ENCODE results near the gene DDX54.
"Not testable (repeated sequence)": the region's sequence is repeated elsewhere in the genome, so short reads cannot be mapped to it uniquely, and the experiment has no call there.

DDX54 gene

DNA sequence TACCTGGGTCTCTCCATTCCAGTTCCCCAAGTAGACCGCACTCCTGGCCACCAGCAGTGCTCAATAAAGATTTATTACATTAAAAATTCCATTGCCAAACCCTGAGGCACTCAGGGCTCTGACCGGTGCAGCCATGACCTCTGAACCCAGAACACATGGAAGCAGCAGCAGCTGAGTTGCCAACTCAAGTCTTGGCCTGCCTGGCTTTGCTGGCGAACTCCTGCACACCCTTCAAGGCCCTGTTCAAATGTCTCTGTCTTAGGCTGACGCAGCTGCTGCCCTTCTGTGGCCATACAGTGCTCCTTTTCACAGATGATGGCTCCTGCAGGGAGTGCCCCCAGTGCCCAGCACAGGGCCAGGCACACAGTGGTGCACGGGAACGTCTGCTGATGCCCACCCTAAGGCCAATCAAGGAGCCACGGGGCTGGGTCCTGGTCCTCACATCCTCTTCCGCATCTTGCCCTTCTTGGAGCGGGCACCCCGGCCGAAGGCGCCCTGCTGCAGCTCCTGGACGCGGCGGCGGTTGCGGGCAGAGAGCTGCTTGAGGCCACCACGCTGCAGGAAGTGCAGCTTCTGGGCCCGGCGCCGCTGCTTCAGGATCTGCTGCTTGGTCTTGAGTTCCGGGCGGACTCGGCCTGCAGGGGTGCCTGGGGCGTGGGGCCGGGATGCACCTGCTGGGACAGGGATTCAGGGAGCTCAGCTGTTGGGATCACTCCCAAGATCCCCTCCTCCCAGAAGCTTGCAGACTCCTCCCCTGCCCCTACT, 26.7 kb downstream of the DDX54 start:
- DNase-seq = no peak

DNA sequence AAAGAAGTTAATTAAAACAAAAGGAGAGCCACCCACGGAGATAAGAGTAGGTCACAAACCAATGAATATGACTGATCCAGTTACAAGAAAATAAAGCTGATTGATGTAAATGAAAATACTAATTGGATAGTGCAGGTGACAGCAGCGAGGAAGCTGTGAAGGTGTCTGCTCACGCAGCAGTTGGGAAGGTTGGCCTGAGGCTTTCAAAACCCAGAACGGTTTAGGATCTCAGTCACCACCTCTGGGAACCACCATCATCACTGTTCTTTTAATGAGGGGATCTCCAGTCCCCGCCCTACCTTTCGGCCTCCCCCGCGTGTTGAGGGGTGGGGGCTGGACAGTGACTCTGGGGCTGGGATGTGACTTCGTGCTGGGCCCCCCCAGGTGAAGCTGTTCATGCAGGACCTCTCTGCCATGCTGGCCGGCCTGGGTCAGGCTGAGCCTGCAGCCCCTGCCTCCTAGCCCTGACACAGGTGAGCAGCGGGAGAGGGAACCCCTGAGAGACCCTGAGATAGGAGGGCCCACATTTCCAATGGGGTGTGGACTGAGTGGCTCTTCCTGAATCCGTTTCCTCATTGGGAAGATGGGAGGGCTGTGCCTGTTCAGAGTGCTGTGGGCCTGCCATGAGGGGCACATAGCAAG, 27.9 kb downstream of the DDX54 start:
- no peak for DNase-seq

DNA sequence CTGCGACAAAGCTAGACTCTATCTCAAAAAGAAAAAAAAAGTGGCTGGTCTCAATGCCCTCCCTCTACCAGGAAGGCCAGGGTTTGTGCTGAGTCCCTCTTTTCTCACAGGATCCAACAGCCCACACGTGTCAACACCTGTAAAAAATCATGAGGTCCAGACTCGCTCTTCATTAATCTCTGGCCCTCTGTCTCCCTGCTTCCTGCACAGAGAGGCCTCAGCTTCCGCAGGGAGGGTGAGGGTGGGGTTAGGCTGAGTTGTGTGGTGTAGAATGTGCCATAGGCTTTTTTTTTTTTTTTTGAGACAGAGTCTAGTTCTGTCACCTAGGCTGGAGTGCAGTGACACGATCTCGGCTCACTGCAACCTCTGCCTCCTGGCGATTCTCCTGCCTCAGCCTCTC, 29.6 kb downstream of the DDX54 start:
- no peak for DNase-seq

DNA sequence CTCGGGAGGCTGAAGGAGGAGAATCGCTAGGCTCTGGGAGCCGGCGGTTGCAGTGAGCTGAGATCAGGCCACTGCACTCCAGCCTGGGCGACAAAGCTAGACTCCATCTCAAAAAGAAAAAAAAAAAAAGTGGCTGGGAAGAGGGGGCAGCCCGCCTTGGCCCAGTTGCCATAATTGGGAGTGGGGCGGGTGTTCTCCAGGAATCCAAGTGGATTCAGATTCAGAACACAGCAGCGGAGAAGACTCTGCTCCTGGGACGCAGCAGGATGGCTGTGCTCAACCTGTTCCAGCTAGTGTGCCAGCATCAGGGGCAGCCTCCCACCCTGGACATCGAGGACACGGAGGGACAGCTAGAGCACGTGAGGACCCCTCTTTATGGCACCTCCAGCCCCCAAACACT, 30.2 kb downstream of the DDX54 start:
- no peak for DNase-seq

DNA sequence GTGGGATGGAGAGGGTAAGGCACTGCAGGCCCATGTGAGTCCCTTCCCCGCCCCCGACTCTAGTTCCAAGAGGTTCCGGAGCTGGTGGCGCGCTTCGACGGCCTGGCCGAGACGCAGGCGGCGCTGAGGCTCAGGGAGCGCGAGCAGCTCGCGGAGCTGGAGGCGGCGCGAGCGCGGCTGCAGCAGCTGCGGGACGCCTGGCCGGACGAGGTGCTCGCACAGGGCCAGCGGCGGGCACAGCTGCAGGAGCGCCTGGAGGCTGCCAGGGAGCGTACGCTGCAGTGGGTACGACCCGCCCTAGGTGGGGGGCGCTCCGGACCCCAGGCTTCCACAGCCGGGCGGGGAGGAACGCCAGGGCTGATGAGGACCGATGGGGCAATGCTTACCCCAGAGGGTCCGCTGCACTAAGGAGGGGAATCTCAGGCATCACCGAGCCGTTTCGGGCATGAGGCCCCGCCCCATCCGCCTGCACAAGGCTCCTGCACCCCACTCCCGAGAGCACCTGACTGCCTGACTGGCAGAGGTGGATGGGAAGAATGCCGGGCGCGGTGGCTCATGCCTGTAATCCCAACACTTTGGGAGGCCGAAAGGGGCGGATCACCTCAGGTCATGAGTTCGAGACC, 30.8 kb downstream of the DDX54 start:
- DNase-seq = no peak

DNA sequence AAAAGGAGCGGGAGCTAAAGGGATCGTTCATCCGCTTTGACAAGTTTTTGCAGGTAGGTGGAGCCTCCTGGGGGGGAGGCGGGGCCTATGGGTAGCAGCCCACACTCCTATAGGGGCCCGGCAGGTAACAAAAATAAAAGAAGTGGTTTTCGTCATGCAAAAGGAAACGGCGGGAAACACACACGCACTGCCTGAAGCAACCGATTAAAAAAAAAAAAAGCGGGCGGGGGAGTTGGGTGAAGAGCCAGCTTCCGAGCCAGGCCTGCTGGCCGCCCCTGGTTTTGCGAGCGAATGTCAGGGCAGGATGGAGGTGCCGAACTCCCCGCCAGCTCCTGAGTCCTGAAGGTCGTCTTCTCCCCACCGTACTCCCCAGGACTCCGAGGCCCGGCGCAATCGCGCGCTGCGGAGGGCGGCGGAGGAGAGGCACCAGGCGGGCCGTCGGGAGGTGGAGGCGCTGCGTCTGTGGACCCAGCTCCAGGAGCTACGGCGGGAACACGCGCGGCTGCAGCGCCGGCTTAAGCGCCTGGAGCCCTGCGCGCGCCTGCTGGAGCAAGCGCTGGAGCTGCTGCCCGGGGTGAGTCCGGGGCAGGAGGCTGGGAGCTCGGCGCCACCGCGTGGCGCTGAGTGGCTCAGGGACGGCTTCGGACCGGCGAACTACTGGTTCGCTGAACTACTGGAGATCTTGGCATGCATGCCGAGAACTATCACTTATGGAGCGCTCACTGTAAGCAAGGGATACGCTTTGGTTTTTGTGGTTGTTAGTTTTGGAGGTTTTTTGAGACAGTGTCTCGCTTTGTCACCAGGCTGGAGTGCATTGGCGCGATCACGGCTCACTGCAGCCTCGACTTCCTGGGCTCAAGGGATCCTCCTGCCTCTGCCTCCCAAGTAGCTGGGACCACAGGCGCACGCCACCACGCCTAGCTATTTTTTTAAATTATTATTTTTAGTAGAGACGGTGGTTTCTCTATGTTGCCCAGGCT, 32.2 kb downstream of the DDX54 start:
- DNase-seq = peak; percentile 58

DNA sequence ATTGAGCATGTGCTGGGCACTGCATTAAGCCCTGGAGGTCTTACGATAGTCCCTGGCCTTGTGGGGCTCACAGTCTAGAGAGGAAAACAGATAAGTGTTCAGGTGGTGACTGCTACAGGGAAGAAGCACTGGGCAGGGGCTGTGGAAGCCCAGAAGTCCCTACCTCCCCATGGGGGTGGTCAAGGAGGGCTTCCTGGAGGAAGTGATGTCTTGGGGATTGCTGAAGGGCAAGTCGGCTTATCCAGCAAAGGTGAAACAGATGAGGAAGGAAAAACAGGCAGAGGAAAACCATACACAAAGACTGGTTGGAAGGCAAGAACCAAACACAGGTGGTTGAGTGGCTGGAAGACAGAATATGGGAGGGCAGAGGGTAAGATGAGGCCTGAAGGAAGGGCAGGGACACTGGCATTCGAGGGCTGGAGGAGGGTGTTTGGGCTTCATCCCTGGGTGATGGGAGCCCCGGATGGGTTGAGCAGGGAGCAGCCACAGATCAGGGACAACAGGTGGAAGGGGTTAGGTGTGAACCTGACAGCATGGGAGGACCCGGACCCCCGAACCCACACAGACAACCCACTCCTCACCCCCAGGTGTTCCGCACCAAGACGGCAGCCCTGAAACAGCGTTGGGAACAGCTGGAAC, 33.0 kb downstream of the DDX54 start:
- no peak for DNase-seq

DNA sequence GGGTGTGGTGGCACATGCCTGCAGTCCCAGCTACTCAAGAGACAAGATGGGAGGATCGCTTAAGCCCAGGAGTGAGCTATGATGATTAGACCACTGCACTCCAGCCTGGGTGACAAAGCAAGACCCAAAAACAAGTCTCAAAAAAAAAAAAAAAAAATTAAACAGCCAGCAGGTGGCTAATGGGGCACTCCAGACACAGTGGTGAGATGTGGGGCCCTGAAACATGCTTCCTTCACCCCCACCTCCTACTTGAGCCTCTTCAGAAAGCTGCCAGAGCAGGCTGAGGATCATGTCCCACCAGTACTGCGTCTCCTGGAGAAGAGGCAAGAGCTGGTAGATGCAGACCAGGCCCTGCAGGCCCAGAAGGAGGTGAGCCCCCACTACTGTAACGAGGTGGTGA, 33.6 kb downstream of the DDX54 start:
- DNase-seq = no peak

DNA sequence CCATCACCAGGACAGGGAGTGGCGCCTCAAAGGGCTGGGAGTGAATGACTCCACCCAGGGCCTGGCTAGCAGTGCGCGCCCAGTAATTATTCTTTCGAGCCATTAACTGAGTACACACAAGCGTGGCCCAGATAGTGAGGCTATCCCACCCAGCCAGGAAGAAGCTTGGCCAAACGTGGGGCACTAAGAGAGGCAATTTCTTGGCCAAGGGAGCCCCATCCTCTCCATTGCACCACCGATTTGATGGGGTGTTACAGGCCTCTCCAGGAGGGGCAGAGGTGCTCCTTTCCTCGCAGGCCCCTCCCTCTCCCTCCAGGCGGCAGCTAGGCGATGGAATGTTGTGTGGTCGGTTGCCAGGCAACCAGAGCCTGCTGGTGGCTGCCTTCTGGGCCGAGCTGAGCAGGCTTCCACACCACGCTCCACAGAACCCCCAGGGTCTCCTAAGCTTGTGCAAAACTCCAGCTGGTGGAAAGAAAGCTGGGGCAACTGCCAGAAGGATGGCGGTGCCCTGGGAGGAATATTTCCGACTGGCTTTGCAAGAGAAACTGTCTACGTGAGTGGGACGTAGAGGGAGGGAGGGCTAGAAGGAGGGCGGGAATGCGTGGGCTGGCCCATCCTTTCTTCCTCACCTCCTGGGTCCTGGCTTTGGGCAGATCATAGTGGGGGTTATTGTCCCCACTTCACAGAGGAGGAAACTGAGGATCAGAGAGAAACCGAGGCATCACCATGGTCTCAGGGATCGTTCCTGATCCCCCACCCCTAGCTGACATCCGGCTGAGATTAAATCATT, 35.7 kb downstream of the DDX54 start, which contains the start of gene CFAP73:
Gene CFAP73, plus strand, starts transcription at position 364 of the 790 bp plus-strand sequence. Its CDS starts 134 bp downstream, at position 498.
- DNase-seq = no peak

DNA sequence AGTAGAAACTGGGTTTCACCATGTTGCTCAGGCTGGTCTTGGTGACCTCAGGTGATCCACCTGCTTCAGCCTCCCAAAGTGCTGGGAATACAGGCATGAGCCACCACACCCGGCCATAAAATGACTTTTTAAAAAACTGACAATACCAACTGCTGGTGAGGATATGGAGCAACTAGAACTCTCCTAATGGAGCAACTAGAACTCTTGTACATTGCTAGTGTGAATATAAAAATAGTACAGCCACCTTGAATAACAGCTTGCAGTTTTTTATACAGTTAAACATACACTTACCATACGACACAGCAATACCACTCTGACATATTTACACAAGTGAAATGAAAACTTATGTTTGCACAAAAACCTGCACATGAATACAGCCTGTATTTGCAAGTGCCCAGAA, 38.3 kb downstream of the DDX54 start:
- no peak for DNase-seq

DNA sequence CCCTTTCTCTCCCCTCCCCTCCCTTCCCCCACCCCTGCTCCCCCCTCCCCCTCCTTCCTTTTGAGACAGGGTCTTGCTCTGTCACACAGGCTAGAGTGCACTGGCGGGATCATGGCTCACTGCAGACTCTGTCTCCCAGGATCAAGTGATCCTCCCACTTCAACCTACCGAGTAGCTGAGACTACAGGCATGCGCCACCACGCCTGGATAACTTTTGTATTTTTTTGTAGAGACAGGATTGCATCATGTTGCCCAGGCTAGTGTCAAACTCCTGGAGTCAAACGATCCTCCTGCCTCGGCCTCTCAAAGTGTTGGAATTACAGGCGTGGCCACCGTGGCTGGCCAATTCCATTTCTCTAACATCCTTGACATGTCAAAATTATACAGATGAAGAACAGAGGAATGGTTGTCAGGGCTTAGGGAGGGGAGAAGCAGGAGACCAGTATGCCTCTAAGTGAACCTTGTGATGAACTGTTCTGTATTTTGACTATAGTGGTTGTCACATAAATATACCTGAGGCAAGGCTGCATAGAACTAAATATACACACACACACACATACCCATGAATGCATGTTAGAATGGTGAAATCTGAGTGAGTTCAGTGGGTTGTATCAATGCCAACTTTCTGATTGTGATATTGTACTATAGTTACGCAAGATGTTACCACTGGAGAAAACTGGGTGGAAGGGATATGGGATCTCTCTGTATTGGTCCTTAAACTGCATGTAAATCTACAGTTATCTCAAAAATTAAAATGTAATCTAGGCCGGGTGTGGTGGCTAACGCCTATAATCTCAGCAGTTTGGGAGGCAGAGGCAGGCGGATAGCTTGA, 39.3 kb downstream of the DDX54 start:
- no peak for DNase-seq

DNA sequence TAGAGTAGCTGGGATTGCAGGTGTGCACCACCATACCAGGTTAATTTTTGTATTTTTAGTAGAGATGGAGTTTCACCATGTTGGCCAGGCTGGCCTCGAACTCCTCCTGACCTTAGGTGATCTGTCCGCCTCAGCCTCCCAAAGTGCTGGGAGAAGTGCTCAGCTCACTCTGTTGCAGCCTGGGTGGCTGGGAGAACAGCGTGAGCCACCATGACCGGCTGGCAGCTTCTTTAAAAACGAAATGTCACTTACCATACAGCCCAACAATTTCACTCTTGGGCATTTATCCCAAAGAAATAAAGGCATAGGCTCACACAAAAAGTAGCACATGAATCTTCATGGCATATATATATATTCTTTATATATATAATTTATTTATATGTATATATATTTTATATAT, 40.5 kb downstream of the DDX54 start:
- DNase-seq = no peak

DNA sequence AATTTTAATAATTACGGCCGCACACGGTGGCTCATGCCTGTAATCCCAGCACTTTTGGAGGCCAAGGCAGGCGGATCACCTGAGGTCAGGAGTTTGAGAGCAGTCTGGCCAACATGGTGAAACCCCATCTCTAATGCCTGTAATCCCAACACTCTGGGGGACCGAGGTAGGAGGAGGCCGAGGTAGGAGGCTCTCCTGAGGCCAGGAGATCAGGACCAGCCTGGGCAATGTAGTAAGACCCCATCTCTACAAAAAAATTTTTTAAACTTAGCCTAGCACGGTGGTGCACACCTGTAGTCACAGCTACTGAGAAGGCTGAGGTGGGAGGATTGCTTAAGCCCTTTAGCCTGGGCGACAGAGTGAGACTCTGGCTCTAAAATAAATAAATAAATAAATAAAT, 41.3 kb downstream of the DDX54 start:
- no peak for DNase-seq

DNA sequence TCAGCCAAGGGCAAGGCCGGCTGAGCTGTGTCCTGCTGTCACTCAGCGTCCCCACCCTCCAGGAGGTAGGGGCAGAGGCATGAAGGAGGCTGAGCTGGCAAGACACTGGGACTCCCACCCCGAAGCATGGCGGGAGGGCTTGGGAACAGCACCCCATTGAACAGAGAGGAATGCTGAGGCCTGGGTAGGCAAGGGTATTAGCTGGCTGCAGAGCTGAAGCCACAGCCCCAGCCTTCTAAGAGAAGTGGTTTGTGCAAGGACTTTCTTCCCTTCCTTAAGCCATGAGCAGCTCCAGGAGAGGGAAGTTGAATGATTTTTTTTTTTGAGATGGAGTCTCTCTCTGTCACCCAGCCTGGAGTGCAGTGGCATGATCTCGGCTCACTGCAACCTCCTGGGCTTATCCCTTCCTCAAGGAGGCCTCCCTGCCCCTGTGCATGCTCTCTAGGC, 42.4 kb downstream of the DDX54 start:
- no peak for DNase-seq

DNA sequence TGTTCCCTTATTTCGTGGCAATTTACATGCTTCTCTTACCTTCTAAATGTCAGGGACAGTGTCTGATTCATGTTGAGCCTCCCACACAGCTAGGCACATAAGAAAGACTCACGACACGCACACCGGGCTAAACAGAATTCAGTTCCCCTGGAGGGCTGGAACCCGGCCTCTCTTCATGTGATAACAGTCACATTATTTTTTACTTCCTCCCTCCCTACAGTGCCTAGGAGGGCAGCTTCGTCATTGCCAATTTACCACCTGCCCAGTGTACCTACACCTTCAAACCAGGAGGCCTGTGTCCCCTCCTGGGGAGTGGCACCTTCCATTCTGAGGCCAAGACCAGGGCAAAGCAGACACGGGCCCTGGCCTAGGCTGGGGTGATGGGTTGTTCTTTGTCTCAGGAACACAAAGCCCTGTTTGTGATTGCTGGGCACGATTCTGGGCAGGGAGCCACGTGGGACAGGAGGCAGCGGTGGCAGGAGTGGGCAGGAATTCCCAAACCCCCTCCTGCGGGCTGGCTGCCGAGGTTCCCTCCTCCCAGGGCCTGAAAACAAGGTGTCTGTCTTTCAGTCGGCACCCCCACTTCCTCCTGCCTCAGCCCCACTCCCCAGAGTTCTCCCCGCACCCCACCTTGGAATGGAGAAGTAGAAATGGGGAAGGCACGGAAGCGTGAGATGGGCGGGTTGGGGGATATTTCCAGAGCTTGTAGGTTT, 42.9 kb downstream of the DDX54 start:
- DNase-seq = no peak

DNA sequence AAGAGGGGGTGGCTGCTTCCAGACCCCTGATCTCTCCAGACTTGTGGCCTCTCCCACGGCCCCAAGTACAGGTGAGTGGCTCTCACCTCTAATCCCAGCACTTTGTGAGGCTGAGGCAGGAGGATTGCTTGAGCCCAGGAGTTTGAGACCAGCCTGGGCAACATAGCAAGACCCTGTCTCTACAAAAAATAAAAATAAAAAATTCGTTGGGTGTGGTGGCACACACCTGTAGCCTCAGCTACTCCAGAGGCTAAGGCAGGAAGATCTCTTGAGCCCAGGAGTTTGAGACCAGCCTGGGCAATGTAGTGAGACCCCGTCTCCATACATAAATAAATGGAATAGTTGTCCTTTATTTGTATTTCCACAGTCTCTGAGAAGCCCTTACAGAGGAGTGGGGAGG, 43.6 kb downstream of the DDX54 start:
- not testable (repeated sequence) for DNase-seq

DNA sequence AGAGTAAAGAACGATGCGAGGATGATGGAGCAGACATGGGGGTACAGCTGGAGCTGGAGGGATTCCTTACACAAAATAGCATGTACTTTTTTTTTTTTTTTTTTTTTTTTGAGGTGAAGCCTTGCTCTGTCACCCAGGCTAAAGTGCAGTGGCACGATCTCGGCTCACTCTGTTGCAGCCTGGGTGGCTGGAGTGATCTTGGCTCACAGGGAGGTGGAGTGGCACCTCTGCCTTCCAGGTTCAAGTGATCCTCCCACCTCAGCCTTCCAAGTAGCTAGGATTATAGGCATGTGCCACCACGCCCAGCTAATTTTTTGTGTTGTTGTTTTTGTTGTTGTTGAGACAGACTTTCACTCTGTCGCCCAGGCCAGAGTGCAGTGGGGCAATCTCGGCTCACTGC, 44.6 kb downstream of the DDX54 start:
- no peak for DNase-seq

DNA sequence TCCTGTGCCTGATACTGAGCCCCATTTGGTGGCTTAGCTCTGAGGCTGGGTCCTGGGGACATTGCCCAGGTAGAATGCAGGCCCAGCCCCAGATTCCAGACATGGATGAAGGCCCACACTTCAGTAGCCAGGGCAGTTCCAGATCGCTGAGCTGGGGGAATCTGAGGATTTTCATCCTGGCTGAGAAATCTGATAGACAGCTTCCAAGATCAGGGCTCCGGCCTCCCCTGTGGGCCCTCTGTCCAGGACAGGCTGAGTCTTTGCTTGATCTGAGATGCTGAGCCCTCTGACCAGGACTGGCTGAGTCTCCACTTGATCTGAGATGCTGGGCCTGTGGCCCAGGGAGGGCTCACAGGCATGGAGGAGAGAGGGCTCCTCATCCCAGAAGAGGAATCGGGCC, 46.5 kb downstream of the DDX54 start:
- no peak for DNase-seq

DNA sequence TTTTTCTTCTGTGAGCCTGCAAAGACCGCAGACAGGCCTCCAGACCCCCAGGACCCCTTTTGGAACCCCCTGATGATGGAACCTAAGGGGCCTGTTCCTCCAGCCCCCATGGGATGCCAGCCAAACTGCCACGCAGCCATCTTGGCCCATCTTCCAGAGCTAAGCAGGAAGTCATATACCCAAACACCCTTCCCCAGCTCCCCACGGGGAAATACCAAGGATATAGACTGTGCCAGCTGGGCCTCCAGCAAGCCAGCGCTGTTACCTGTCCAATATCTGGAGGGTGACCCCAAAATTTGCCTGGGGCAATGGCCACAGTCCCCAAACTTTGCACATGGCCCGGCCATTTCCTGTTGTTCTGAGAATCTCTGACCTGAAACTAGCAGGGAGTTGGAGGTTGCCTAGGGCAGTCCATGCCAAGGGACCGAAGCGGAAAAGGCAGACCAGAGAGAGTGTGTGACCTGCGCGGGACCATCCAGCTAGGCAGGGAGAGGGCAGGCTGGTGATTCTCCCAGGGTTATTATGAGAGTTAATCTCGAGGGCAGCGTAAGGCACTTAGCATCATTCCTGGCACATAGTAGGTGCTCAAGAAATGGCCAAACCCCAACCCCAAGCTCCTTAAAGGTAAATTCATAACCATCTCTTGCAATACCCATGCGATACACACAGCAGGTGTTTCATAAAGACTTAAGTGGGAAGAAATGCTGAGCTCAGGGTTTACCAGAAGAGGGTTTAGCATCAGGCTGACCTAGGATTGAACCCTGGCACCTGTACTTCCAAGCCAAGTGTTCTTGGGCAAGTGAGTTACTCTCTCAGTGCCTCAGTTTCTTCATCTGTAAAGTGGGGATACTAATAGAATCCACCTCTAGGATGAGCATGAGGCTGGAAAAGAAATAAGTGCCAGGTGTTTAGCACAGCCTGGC, 47.2 kb downstream of the DDX54 start:
- no peak for DNase-seq

Data from stimulated activated CD4-positive, alpha-beta T cell treated with anti-CD3 and anti-CD28 coated beads, Interleukin-4, amount 100 ng/mL, for 24 hours (primary cell).